SK-N-SH treated with all-trans-retinoic acid at 6 μM for 48 hours (cell line): ENCODE results near the gene PSMC3.

Source experiments
- ATAC-seq: fragments of 200-7000 bp; cut with Tn5 transposase; 3 replicates; pipeline ENCODE4 v1.9.1; 2020; ENCODE audit warnings: mild to moderate bottlenecking, moderate library complexity
- ARNTL ChIP-seq: fragments of 450-650 bp; formaldehyde crosslinking; IDR thresholded peaks from 2 replicates; pipeline ENCODE4 v1.5.0; 2020; ENCODE audit warnings: low read depth, mild to moderate bottlenecking, moderate library complexity, borderline replicate concordance
- BACH2 ChIP-seq: fragments of 250-450 bp; sonication (Bioruptor Pico); IDR thresholded peaks from 2 replicates; pipeline ENCODE4 v1.9.0; 2021; ENCODE audit warnings: mild to moderate bottlenecking, borderline replicate concordance
- CSDC2 ChIP-seq: fragments of 250-450 bp; sonication (Bioruptor Pico); IDR thresholded peaks from 2 replicates; pipeline ENCODE4 v1.5.0; 2020; ENCODE audit warnings: mild to moderate bottlenecking, moderate library complexity
- ESRRG ChIP-seq: fragments of 250-450 bp; sonication (Bioruptor Pico); IDR thresholded peaks from 2 replicates; pipeline ENCODE4 v1.6.1; 2021; ENCODE audit warnings: mild to moderate bottlenecking
- GLIS3 ChIP-seq: fragments of 250-450 bp; sonication (Bioruptor Pico); IDR thresholded peaks from 2 replicates; pipeline ENCODE4 v1.5.0; 2020; ENCODE audit warnings: mild to moderate bottlenecking, moderate library complexity
- ISL1 ChIP-seq: fragments of 250-450 bp; sonication (Bioruptor Pico); IDR thresholded peaks from 2 replicates; pipeline ENCODE4 v2.1.2; 2022; ENCODE audit warnings: mild to moderate bottlenecking, moderate library complexity
- OSR1 ChIP-seq: fragments of 250-450 bp; sonication (Bioruptor Pico); IDR thresholded peaks from 2 replicates; pipeline ENCODE4 v1.8.0; 2022; ENCODE audit warnings: moderate library complexity, mild to moderate bottlenecking, inconsistent platforms
- PPARA ChIP-seq: fragments of 250-450 bp; sonication (Bioruptor Pico); IDR thresholded peaks from 2 replicates; pipeline ENCODE4 v1.5.0; 2020; ENCODE audit warnings: mild to moderate bottlenecking, borderline replicate concordance
- RARB ChIP-seq: fragments of 250-450 bp; sonication (Bioruptor Pico); IDR thresholded peaks from 2 replicates; pipeline ENCODE4 v1.8.0; 2021; ENCODE audit warnings: mild to moderate bottlenecking, moderate library complexity
- SNAI2 ChIP-seq: fragments of 250-450 bp; sonication (Bioruptor Pico); IDR thresholded peaks from 2 replicates; pipeline ENCODE4 v1.5.0; 2020; ENCODE audit warnings: mild to moderate bottlenecking, moderate library complexity
- TCF4 ChIP-seq: fragments of 250-450 bp; sonication (Bioruptor Pico); IDR thresholded peaks from 2 replicates; pipeline ENCODE4 v1.8.0; 2021; ENCODE audit warnings: mild to moderate bottlenecking, moderate library complexity, borderline replicate concordance
- TOX ChIP-seq: fragments of 250-450 bp; sonication (Bioruptor Pico); IDR thresholded peaks from 2 replicates; pipeline ENCODE4 v1.8.0; 2021; ENCODE audit warnings: mild to moderate bottlenecking, moderate library complexity, borderline replicate concordance
- ZC3H10 ChIP-seq: fragments of 250-450 bp; sonication (Bioruptor Pico); IDR thresholded peaks from 2 replicates; pipeline ENCODE4 v1.5.1; 2021; ENCODE audit warnings: mild to moderate bottlenecking, moderate library complexity
- ZFP3 ChIP-seq: fragments of 250-450 bp; sonication (Bioruptor Pico); IDR thresholded peaks from 2 replicates; pipeline ENCODE4 v1.5.0; 2020; ENCODE audit warnings: mild to moderate bottlenecking, moderate library complexity
- ZFP30 ChIP-seq: fragments of 450-650 bp; formaldehyde crosslinking; IDR thresholded peaks from 2 replicates; pipeline ENCODE4 v1.5.0; 2022; ENCODE audit warnings: mild to moderate bottlenecking, moderate library complexity
- ZNF565 ChIP-seq: fragments of 450-650 bp; formaldehyde crosslinking; conservative IDR thresholded peaks from 2 replicates; pipeline ENCODE4 v1.5.0; 2020; ENCODE audit warnings: low read depth, mild to moderate bottlenecking, moderate library complexity
- ZNF70 ChIP-seq: fragments of 450-650 bp; formaldehyde crosslinking; IDR thresholded peaks from 2 replicates; pipeline ENCODE4 v1.5.0; 2020; ENCODE audit warnings: mild to moderate bottlenecking, moderate library complexity
- ZNF8 ChIP-seq: fragments of 450-650 bp; formaldehyde crosslinking; IDR thresholded peaks from 2 replicates; pipeline ENCODE4 v1.5.0; 2020; ENCODE audit warnings: mild to moderate bottlenecking, moderate library complexity
- TF ChIP-seq, protein P1 (sequence below): fragments of 250-450 bp; sonication (Bioruptor Pico); IDR thresholded peaks from 2 replicates; pipeline ENCODE4 v1.8.0; 2021; ENCODE audit warnings: low read depth, mild to moderate bottlenecking, moderate library complexity, borderline replicate concordance
- TF ChIP-seq, protein P2 (sequence below): fragments of 250-450 bp; sonication (Bioruptor Pico); IDR thresholded peaks from 2 replicates; pipeline ENCODE4 v1.5.0; 2020; ENCODE audit warnings: mild to moderate bottlenecking, moderate library complexity
- TF ChIP-seq, protein P3 (sequence below): fragments of 250-450 bp; sonication (Bioruptor Pico); IDR thresholded peaks from 2 replicates; pipeline ENCODE4 v1.8.0; 2020; ENCODE audit warnings: mild to moderate bottlenecking, moderate library complexity, borderline replicate concordance
- TF ChIP-seq, protein P4 (sequence below): fragments of 250-450 bp; sonication (Bioruptor Pico); IDR thresholded peaks from 2 replicates; pipeline ENCODE4 v1.5.1; 2021; ENCODE audit warnings: mild to moderate bottlenecking, moderate library complexity
- TF ChIP-seq, protein P5 (sequence below): fragments of 250-450 bp; sonication (Bioruptor Pico); IDR thresholded peaks from 2 replicates; pipeline ENCODE4 v1.5.1; 2020; ENCODE audit warnings: low read depth, mild to moderate bottlenecking, moderate library complexity

PSMC3 gene

DNA sequence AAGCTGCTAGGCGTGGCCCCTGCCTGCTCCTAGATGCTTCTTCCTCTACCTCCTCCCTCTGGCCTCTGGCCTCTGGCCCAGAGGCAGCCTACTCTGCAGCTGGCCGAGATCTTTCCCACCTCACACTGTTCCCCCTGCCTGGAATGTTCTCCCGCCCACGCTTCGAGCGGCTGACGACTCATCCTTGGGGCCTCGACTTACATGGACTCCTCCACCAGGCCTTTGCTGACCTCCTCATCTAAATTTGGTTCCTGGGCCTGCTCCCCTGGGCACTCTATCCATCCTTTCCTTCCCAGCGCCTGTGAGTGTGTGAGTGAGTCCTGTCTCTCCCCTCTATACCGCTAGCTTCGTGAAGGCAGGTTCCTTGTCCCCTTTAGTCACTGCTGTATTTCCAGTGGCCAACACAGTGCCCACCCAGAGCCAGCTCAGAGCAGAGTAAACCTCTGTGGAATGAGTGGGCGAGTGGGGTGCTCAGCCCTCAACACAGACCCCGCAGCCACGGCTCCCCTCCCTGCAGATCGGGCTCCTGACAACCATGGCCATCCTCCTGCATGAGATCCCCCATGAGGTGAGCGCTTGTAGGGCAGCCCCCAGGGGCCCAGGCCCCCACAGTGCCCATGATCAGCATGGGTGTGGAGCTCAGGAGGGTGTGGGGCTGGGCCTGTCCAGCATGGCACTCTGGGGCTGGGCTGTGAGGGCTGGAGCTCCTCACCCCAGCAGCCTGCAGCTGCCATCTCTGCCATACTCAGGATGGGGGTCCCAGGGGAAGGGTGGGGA, 12.1 kb downstream of the PSMC3 start (continued):
- TF ChIP-seq, protein P1, sequence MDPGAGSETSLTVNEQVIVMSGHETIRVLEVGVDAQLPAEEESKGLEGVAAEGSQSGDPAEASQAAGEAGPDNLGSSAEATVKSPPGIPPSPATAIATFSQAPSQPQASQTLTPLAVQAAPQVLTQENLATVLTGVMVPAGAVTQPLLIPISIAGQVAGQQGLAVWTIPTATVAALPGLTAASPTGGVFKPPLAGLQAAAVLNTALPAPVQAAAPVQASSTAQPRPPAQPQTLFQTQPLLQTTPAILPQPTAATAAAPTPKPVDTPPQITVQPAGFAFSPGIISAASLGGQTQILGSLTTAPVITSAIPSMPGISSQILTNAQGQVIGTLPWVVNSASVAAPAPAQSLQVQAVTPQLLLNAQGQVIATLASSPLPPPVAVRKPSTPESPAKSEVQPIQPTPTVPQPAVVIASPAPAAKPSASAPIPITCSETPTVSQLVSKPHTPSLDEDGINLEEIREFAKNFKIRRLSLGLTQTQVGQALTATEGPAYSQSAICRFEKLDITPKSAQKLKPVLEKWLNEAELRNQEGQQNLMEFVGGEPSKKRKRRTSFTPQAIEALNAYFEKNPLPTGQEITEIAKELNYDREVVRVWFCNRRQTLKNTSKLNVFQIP = no peak

DNA sequence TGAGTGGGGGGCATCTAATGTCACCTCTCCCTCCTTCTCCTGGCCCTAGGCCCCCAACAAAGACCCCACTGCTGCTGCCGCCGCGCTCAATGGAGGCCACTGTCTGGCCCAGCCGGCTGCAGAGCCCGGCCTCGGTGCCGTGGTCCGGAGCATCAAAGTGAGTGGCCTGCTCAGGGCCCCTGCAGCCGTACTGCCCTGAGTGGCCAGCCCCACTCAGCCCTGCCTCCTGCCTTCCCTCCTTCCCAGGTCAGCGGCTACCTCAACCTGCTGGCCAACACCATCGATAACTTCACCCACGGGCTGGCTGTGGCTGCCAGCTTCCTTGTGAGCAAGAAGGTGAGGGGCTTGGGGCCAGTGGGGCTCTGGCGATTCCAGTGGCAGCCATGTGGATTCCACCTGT, 12.9 kb downstream of the PSMC3 start:
- TF ChIP-seq BACH2 (no peak), TCF4 (CRISPR knock-in tag) (no peak), ZNF565 (no peak), ZC3H10 (CRISPR knock-in tag) (no peak), ISL1 (CRISPR knock-in tag) (no peak), OSR1 (no peak), ARNTL (CRISPR knock-in tag) (no peak), ZNF8 (CRISPR knock-in tag) (no peak), TOX (CRISPR knock-in tag) (no peak), PPARA (CRISPR knock-in tag) (no peak), ZFP30 (CRISPR knock-in tag) (no peak), RARB (CRISPR knock-in tag) (no peak)
- TF ChIP-seq, protein P1 = no peak
- ATAC-seq = no peak

DNA sequence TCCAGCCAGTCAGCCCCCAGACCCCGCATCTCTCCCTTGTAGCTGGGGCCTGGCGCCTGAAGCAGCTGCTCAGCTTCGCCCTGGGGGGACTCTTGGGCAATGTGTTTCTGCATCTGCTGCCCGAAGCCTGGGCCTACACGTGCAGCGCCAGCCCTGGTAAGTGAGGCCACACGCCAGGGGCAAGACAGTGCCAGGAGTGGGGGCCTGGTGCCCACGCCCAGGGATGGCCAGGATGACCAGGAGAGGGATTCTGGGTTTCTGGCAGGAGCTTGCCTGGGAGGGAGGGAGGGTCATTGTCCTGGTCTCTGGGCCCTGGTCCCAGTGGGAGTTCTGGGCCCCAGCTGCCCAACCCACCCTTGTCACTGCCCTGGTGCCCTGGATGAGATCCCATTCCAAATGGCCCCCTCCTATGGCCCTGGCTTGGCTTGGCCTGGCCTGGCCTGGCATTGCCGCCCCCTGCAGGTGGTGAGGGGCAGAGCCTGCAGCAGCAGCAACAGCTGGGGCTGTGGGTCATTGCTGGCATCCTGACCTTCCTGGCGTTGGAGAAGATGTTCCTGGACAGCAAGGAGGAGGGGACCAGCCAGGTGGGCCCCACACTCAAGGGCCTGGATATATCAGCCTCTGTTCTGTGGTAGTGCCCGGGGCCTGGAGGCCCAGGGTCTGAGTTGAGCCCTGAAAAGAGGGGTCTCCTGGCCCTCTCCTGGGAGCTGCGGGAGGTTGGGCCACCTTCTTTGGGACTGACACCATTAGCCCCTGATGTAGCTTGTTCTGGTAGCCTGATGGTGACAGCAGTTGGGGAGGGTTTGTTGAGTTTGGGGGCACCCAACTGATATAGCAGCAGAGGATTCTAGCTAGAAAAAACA, 14.1 kb downstream of the PSMC3 start:
- no peak; the same call in 2 of the 3 replicates for ATAC-seq
- TF ChIP-seq ARNTL (CRISPR knock-in tag) = no peak
- no peak for TF ChIP-seq ZFP3 (CRISPR knock-in tag)
- TF ChIP-seq, protein P2, sequence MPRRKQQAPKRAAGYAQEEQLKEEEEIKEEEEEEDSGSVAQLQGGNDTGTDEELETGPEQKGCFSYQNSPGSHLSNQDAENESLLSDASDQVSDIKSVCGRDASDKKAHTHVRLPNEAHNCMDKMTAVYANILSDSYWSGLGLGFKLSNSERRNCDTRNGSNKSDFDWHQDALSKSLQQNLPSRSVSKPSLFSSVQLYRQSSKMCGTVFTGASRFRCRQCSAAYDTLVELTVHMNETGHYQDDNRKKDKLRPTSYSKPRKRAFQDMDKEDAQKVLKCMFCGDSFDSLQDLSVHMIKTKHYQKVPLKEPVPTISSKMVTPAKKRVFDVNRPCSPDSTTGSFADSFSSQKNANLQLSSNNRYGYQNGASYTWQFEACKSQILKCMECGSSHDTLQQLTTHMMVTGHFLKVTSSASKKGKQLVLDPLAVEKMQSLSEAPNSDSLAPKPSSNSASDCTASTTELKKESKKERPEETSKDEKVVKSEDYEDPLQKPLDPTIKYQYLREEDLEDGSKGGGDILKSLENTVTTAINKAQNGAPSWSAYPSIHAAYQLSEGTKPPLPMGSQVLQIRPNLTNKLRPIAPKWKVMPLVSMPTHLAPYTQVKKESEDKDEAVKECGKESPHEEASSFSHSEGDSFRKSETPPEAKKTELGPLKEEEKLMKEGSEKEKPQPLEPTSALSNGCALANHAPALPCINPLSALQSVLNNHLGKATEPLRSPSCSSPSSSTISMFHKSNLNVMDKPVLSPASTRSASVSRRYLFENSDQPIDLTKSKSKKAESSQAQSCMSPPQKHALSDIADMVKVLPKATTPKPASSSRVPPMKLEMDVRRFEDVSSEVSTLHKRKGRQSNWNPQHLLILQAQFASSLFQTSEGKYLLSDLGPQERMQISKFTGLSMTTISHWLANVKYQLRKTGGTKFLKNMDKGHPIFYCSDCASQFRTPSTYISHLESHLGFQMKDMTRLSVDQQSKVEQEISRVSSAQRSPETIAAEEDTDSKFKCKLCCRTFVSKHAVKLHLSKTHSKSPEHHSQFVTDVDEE = no peak
- no peak for TF ChIP-seq GLIS3 (CRISPR knock-in tag)
- TF ChIP-seq, protein P3, sequence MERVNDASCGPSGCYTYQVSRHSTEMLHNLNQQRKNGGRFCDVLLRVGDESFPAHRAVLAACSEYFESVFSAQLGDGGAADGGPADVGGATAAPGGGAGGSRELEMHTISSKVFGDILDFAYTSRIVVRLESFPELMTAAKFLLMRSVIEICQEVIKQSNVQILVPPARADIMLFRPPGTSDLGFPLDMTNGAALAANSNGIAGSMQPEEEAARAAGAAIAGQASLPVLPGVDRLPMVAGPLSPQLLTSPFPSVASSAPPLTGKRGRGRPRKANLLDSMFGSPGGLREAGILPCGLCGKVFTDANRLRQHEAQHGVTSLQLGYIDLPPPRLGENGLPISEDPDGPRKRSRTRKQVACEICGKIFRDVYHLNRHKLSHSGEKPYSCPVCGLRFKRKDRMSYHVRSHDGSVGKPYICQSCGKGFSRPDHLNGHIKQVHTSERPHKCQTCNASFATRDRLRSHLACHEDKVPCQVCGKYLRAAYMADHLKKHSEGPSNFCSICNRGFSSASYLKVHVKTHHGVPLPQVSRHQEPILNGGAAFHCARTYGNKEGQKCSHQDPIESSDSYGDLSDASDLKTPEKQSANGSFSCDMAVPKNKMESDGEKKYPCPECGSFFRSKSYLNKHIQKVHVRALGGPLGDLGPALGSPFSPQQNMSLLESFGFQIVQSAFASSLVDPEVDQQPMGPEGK (CRISPR knock-in tag) = no peak
- no peak for TF ChIP-seq OSR1
- no peak for TF ChIP-seq BACH2
- TF ChIP-seq ZNF70 (CRISPR knock-in tag) = no peak
- TF ChIP-seq, protein P4, sequence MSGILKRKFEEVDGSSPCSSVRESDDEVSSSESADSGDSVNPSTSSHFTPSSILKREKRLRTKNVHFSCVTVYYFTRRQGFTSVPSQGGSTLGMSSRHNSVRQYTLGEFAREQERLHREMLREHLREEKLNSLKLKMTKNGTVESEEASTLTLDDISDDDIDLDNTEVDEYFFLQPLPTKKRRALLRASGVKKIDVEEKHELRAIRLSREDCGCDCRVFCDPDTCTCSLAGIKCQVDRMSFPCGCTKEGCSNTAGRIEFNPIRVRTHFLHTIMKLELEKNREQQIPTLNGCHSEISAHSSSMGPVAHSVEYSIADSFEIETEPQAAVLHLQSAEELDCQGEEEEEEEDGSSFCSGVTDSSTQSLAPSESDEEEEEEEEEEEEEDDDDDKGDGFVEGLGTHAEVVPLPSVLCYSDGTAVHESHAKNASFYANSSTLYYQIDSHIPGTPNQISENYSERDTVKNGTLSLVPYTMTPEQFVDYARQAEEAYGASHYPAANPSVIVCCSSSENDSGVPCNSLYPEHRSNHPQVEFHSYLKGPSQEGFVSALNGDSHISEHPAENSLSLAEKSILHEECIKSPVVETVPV (CRISPR knock-in tag) = no peak
- no peak for TF ChIP-seq CSDC2
- no peak for TF ChIP-seq ZNF8 (CRISPR knock-in tag)
- TF ChIP-seq TCF4 (CRISPR knock-in tag) = no peak
- no peak for TF ChIP-seq SNAI2 (CRISPR knock-in tag)
- TF ChIP-seq ZC3H10 (CRISPR knock-in tag) = no peak
- no peak for TF ChIP-seq ZNF565
- TF ChIP-seq, protein P5, sequence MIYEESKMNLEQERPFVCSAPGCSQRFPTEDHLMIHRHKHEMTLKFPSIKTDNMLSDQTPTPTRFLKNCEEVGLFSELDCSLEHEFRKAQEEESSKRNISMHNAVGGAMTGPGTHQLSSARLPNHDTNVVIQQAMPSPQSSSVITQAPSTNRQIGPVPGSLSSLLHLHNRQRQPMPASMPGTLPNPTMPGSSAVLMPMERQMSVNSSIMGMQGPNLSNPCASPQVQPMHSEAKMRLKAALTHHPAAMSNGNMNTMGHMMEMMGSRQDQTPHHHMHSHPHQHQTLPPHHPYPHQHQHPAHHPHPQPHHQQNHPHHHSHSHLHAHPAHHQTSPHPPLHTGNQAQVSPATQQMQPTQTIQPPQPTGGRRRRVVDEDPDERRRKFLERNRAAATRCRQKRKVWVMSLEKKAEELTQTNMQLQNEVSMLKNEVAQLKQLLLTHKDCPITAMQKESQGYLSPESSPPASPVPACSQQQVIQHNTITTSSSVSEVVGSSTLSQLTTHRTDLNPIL (CRISPR knock-in tag) = no peak
- no peak for TF ChIP-seq ESRRG
- no peak for TF ChIP-seq PPARA (CRISPR knock-in tag)
- no peak for TF ChIP-seq TOX (CRISPR knock-in tag)
